ENCODE measurements around the gene ZNF587.
"Not testable (repeated sequence)": the region's sequence is repeated elsewhere in the genome, so short reads cannot be mapped to it uniquely, and the experiment has no call there.

Gene ZNF587

DNA sequence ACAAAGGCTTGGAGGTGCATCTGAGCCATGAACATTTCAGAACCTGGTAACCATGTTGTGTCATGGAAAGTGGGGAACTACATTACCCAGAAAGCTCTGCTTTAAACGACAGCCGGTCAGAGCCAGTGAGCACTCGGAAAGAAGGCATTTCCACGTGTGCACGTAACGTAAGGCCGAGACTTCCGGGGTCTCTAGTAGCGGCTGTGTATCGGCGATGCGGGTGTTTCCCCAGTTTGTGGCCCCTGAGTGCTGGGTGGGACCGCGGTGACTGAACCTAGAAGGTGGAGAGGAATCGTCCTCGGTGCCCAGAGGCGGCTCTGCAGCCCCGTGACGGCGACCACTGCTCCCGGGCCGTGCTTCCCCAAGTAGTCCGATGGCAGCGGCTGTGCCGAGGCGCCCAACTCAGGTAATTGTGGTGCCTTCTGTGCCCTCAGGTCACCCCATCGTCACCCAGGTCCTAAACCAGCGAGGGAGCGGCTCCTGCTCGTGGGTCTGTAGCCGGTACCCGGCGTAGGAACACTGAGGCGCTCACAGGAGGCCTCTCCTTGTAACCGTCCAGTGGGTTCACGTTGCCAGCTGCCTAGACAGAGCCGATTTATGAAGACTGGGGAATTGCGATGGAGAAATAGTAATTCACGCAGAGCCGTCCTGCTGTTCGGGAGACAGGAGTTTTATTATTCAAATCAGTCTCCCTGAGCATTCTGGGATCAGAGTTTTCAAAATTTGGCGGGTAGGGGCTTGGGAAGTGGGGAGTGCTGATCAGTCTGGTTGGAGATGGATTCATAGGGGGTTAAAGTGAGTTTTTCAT, at the start of gene ZNF587:
Gene ZNF587 (plus strand): TSS at position 194 of the 808 bp plus-strand sequence. CDS start 180 bp downstream, at position 374.
- DNase-seq (ENCODE audit: low read depth), result peak; percentile 87
- peak within 1 kb of the TSS; percentile 86 for H3K4me3 ChIP-seq (replicated peaks; ENCODE audit: low read depth, low read length)

GRCh38 chr19:57800696-57801095, 49.0 kb upstream of the ZNF587 start:
- DNase-seq (ENCODE audit: low read depth), result no peak
- TF ChIP-seq, protein P1, sequence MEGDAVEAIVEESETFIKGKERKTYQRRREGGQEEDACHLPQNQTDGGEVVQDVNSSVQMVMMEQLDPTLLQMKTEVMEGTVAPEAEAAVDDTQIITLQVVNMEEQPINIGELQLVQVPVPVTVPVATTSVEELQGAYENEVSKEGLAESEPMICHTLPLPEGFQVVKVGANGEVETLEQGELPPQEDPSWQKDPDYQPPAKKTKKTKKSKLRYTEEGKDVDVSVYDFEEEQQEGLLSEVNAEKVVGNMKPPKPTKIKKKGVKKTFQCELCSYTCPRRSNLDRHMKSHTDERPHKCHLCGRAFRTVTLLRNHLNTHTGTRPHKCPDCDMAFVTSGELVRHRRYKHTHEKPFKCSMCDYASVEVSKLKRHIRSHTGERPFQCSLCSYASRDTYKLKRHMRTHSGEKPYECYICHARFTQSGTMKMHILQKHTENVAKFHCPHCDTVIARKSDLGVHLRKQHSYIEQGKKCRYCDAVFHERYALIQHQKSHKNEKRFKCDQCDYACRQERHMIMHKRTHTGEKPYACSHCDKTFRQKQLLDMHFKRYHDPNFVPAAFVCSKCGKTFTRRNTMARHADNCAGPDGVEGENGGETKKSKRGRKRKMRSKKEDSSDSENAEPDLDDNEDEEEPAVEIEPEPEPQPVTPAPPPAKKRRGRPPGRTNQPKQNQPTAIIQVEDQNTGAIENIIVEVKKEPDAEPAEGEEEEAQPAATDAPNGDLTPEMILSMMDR (IDR thresholded peaks at IDR 0.05; ENCODE audit: low read length, missing control alignments), result no peak
- no peak overlapping the region for H3K4me3 ChIP-seq (replicated peaks; ENCODE audit: low read depth, low read length)

DNA sequence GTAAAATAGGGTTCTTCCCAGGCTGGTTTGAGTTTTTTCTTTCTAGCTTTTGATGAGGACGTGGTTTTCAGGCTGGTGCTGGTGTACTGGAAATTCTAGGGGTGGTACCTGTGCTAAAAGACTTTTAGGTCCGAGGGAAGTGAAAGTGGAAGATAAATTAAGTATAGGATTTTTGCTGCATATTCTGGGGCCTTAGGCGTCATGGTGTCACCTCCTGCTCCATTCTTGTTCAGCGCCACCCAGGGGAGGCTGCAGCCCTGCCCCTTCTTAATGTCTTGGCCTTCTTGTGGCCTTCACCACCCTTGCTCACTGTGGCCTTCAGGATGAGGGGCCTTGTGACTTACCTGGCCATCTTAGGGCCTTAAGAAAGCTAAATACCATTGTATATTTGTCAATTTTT, 47.4 kb upstream of the ZNF587 start:
- H3K4me3 ChIP-seq (replicated peaks; ENCODE audit: low read depth, low read length), result no peak overlapping the region
- DNase-seq (ENCODE audit: low read depth), result no peak
- TF ChIP-seq, protein P1 (IDR thresholded peaks at IDR 0.05; ENCODE audit: low read length, missing control alignments), result no peak

DNA sequence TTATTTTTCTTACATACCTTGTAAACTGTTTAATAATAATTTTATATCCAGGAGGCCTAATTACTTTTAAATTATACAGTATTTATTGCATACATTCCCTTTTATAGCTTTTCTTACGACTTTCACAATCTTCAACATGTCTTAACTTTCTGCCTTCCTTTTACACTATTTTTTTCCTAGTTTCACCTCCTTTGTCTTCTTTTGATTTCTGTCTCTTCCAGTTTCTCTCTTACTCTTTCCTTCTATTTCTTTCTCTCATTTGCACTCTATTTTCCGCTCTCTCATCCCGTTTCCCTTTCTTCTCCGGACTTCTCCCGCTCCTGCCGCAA, 46.4 kb upstream of the ZNF587 start:
- DNase-seq (ENCODE audit: low read depth), result no peak
- H3K4me3 ChIP-seq (replicated peaks; ENCODE audit: low read depth, low read length), result peak overlapping the region; percentile 75
- TF ChIP-seq, protein P1 (IDR thresholded peaks at IDR 0.05; ENCODE audit: low read length, missing control alignments), result no peak

GRCh38 chr19:57803594-57804325, 45.9 kb upstream of the ZNF587 start:
- peak overlapping the region; percentile 75 for H3K4me3 ChIP-seq (replicated peaks; ENCODE audit: low read depth, low read length)
- TF ChIP-seq, protein P1 (IDR thresholded peaks at IDR 0.05; ENCODE audit: low read length, missing control alignments), result no peak
- peak; percentile 83 for DNase-seq (ENCODE audit: low read depth)

GRCh38 chr19:57807541-57807940, 42.1 kb upstream of the ZNF587 start:
- peak; percentile 64 for DNase-seq (ENCODE audit: low read depth)
- no peak overlapping the region for H3K4me3 ChIP-seq (replicated peaks; ENCODE audit: low read depth, low read length)
- TF ChIP-seq, protein P1 (IDR thresholded peaks at IDR 0.05; ENCODE audit: low read length, missing control alignments), result no peak

- H3K4me3 ChIP-seq (replicated peaks; ENCODE audit: low read depth, low read length); DNase-seq (ENCODE audit: low read depth): not testable (repeated sequence)
Measured at GRCh38 chr19:57810410-57811295, 39.0 kb upstream of the ZNF587 start.

Measured in fibroblast of pulmonary artery (primary cell).